Measurements from ENCODE around the gene PAX6.

PAX6 gene

GRCh38 chr11:31780480-31780971, 30.6 kb downstream of the PAX6 start:
- TF ChIP-seq CTCF (IDR thresholded peaks at IDR 0.05; ENCODE audit: low read depth, low read length, missing control alignments), result no peak
- no peak for DNase-seq (ENCODE audit: low read depth)
- no peak overlapping the region for H3K4me3 ChIP-seq (ENCODE audit: low read depth, low read length)

GRCh38 chr11:31780078-31780477, 31.0 kb downstream of the PAX6 start:
- H3K4me3 ChIP-seq (ENCODE audit: low read depth, low read length), result no peak overlapping the region
- no peak for TF ChIP-seq CTCF (IDR thresholded peaks at IDR 0.05; ENCODE audit: low read depth, low read length, missing control alignments)
- DNase-seq (ENCODE audit: low read depth), result no peak

GRCh38 chr11:31779374-31779791, 31.7 kb downstream of the PAX6 start:
- H3K4me3 ChIP-seq (ENCODE audit: low read depth, low read length), result no peak overlapping the region
- no peak for TF ChIP-seq CTCF (IDR thresholded peaks at IDR 0.05; ENCODE audit: low read depth, low read length, missing control alignments)
- no peak for DNase-seq (ENCODE audit: low read depth)

- H3K4me3 ChIP-seq (ENCODE audit: low read depth, low read length), result no peak overlapping the region
- TF ChIP-seq CTCF (IDR thresholded peaks at IDR 0.05; ENCODE audit: low read depth, low read length, missing control alignments), result no peak
- DNase-seq (ENCODE audit: low read depth), result no peak
Observed at GRCh38 chr11:31772412-31772811, 38.7 kb downstream of the PAX6 start.

- DNase-seq (ENCODE audit: low read depth), result no peak
- no peak overlapping the region for H3K4me3 ChIP-seq (ENCODE audit: low read depth, low read length)
Observed at GRCh38 chr11:31770011-31770700, 41.0 kb downstream of the PAX6 start.

GRCh38 chr11:31768749-31769640, 42.1 kb downstream of the PAX6 start:
- no peak for TF ChIP-seq CTCF (IDR thresholded peaks at IDR 0.05; ENCODE audit: low read depth, low read length, missing control alignments)
- DNase-seq (ENCODE audit: low read depth), result no peak
- H3K4me3 ChIP-seq (ENCODE audit: low read depth, low read length), result no peak overlapping the region

More at GRCh38 chr11:31770011-31770700, 41.0 kb downstream of the PAX6 start:
- TF ChIP-seq CTCF (IDR thresholded peaks at IDR 0.05; ENCODE audit: low read depth, low read length, missing control alignments), result no peak

Measured in GM12864 (cell line).